ENCODE data around the gene VSTM2B. TPM values are rescaled to one million over a fixed set of nuclear protein-coding genes. Genes with fewer than 3 reads are reported as not detected.

Gene VSTM2B
- total RNA-seq, 1 experiment from 2014 or later = not detected

DNA sequence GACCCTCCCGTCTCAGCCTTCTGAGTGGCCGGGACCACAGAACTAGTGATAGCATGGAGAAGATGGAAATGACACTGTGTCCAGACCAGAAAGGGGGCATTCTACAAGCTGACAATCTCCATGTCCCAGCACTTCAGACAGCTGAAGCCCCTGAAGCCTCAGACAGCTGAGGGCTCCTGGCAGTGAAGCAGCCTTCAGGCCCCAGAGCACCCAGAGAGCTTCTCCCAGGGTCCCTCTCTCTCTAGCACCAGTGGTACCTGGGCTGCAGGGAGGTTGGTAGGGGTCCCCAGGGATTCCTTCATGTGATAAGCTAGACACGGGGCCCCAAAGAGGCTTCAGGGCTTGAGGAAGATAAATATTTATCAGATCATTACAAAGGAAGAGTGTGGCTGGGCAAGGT, 72.7 kb downstream of the VSTM2B start:
- Histone ChIP-seq H3K27me3 (peaks cover 24% of the 10 kb centered on the region), H3K4me3 (no peak overlapping the region), H3K4me1 (peaks cover 10% of the 10 kb centered on the region), H3K36me3 (no peaks in the 10 kb centered on the region), H3K27ac (no peak overlapping the region), H3K9me3 (replicated peaks) (no peaks in the 10 kb centered on the region)
- DNase-seq = no peak

DNA sequence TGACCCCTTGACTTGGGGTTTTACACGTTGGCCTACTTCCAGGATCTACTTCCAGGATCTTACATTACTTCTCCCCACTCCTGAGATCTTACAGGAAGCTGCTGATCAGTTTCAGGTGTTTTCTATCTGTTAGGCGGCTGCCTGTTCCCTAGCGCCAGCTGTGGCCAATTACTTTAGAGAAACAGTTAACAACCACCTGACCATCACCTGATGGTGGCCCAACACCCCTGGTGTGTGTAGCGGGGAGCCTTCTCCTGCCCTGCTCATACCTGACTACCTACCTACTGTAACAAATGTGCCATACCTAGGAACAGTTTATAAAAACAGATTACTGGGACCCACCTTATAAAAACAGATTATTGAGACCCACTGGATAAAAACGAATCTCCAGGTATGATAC, 77.5 kb downstream of the VSTM2B start:
- no peak overlapping the region for H3K4me3 ChIP-seq
- no peaks in the 10 kb centered on the region for H3K4me1 ChIP-seq
- no peaks in the 10 kb centered on the region for H3K9me3 ChIP-seq (replicated peaks)
- no peaks in the 10 kb centered on the region for H3K36me3 ChIP-seq
- H3K27ac ChIP-seq = no peak overlapping the region
- DNase-seq = no peak
- peaks cover 14% of the 10 kb centered on the region for H3K27me3 ChIP-seq

DNA sequence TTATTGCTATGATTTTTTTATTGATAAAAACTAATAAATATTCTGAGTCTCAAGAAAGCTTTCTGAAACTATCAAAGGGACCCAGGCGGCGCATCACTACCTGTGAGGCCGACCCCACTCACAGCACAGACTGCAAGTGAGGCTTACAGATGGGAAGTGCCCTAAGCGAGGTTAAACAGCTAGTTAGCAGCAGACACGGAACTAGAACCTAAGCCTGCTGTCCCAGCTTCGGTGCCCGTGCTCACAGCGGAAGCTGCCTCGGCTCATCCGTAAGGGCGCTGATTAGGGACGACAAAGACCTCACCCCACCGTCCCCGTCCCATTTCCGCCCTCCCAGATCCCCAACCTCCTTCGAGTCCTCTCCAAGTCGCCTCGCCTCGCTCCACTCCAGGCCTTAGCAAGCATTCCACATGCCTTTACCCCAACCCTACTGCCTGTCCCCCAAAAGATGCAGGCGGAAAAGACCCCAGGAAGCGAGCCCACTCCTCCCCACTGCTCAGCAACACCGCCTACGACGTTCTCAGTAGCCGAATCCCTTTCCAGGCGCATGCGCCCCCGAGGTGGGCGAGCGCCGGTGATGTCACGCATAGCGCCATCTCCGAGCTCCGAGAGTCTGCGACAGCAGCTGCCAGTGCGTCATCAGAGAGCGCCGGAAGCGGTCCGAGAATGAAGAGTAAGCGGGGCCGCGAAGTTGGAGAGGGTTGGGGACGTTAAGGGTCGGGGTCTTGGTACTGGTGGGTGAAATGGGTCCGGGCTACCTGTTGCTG, 80.0 kb downstream of the VSTM2B start, which contains the start of gene POP4:
Gene POP4 (plus strand): TSS at position 631 of the 767 bp plus-strand sequence. CDS start 36 bp downstream, at position 667.
- Histone ChIP-seq H3K27me3 (no peaks in the 10 kb centered on the region), H3K4me1 (no peaks in the 10 kb centered on the region), H3K36me3 (no peaks in the 10 kb centered on the region), H3K4me3 (peak within 1 kb of the TSS; percentile 84), H3K9me3 (replicated peaks) (no peaks in the 10 kb centered on the region), H3K27ac (peak within 1 kb of the TSS; percentile 84)
- peak; percentile 97 for DNase-seq

DNA sequence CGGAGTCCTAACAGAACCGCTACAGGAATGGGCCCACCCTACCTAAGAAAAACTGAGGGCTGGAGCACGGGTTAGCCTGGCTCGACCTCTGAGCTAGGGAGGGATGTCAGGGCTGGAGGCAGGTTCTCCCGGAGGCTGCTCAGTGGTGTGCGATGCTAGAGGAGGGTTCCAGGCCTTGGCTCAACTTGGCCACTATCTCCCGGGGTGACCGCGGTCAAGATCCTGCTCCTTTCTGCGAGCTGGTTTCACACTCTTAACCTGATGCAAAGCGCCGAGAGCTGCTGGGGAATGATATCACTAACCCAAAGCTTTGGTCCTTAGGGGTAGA, 80.6 kb downstream of the VSTM2B start:
- no peaks in the 10 kb centered on the region for H3K9me3 ChIP-seq (replicated peaks)
- DNase-seq = no peak

DNA sequence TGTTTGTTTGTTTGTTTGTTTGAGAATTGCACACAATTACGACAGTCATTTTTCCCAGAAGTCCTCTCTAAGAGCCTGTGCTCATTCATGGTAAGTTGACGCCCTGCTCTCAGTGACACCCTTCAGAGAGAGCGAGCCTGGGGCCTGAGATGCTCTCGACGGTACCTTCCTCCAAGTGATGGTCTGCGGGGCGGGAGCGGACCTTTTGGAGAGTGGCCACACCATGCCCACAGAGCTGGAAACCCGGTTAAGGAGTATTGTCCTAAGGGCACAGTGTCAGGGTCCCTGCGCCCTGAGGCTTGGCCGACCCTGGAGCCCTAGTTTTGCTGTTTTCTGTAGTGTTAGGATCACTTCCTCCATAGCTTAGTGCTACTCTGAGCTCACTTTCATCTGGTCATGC, 83.8 kb downstream of the VSTM2B start:
- DNase-seq = no peak
- no peaks in the 10 kb centered on the region for H3K27me3 ChIP-seq
- no peak overlapping the region for H3K4me3 ChIP-seq
- H3K4me1 ChIP-seq = no peaks in the 10 kb centered on the region
- no peaks in the 10 kb centered on the region for H3K9me3 ChIP-seq (replicated peaks)
- H3K27ac ChIP-seq = no peak overlapping the region
- peaks cover 12% of the 10 kb centered on the region; the same call in 1 of the 2 replicates for H3K36me3 ChIP-seq

More for the DNA sequence above, 80.6 kb downstream of the VSTM2B start:
- Histone ChIP-seq H3K27me3 (no peaks in the 10 kb centered on the region), H3K4me3 (peak overlapping the region; percentile 84), H3K36me3 (0 out of 2 replicates have a peak, but pooled peaks cover 2% of the 10 kb centered on the region), H3K27ac (peak overlapping the region; percentile 84), H3K4me1 (no peaks in the 10 kb centered on the region)

DNA sequence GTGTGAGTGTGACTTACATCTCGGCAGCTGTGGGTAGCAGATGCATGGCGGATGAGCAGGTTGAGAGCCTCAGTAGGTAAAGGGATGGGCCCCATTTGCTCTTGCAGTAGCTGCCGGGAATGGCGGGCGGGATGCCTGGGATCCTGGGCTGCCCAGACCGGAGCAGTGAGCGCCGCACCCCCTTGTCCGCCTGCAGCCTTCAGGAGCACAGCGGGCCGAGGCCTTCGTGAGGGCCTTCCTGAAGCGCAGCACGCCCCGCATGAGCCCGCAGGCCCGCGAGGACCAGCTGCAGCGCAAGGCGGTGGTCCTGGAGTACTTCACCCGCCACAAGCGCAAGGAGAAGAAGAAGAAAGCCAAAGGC, 84.4 kb downstream of the VSTM2B start:
- no peaks in the 10 kb centered on the region for H3K9me3 ChIP-seq (replicated peaks)
- no peak overlapping the region for H3K4me3 ChIP-seq
- H3K27ac ChIP-seq = no peak overlapping the region
- no peak for DNase-seq
- peaks cover 12% of the 10 kb centered on the region; the same call in 1 of the 2 replicates for H3K36me3 ChIP-seq
- no peaks in the 10 kb centered on the region for H3K4me1 ChIP-seq
- no peaks in the 10 kb centered on the region for H3K27me3 ChIP-seq

DNA sequence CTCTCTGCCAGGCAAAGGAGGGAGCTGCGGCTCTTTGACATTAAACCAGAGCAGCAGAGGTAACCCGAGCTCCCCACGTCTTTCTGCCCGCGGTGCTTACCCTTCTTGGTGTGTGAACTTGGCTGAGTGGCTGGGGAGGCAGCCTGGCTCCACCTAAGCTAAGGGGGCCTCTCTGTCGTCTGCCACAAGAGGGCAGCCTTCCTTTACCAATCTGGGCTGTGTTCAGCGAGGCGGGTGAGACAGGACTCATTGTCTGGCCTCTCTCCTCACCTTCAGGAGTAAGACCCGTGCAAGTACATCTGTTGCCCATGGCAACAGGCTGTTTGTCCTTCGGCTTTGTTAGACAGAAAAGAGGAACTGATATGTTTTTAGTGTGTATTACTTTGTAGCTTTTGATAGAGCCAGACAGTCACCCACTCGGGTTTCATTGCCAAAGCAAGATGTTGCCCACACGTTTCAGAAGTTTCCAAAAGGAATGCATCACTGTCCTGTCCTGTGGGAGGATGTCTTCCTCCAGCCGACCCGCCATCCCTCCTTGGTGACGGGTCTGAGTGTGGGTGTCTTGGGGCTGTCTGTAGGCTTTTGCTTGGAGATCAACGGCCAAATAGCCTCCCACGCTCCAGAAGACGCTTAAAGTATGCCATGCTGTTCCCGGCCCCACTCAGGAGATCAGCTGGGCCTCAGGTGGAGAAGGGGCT, 84.9 kb downstream of the VSTM2B start:
- Histone ChIP-seq H3K36me3 (peaks cover 16% of the 10 kb centered on the region; the same call in 1 of the 2 replicates), H3K27me3 (no peaks in the 10 kb centered on the region), H3K27ac (no peak overlapping the region), H3K9me3 (replicated peaks) (no peaks in the 10 kb centered on the region), H3K4me1 (no peaks in the 10 kb centered on the region), H3K4me3 (no peak overlapping the region)
- peak; percentile 76 to 88 for DNase-seq

DNA sequence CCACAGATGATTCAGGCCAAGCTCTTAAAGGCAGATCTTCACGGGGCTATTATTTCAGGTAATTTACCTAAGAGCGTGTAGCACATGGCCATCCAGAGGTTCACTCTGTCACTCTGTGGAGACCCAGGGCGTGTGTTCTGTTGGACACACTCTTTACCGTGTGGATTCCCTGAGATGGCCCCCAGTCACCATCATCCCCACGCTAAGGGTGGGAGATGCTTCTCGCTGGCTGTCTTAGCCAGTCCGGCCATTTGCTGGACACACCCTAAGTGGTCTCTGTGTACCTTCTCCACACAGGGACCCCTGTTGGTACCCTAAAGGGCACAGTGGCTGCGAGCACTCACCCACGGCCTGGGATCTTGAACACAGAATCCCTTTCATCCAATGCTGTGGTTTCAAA, 86.3 kb downstream of the VSTM2B start:
- H3K4me3 ChIP-seq = no peak overlapping the region
- no peak overlapping the region for H3K27ac ChIP-seq
- H3K36me3 ChIP-seq = peaks cover 16% of the 10 kb centered on the region; the same call in 1 of the 2 replicates
- no peak for DNase-seq
- H3K9me3 ChIP-seq (replicated peaks) = no peaks in the 10 kb centered on the region
- H3K27me3 ChIP-seq = no peaks in the 10 kb centered on the region
- H3K4me1 ChIP-seq = no peaks in the 10 kb centered on the region

DNA sequence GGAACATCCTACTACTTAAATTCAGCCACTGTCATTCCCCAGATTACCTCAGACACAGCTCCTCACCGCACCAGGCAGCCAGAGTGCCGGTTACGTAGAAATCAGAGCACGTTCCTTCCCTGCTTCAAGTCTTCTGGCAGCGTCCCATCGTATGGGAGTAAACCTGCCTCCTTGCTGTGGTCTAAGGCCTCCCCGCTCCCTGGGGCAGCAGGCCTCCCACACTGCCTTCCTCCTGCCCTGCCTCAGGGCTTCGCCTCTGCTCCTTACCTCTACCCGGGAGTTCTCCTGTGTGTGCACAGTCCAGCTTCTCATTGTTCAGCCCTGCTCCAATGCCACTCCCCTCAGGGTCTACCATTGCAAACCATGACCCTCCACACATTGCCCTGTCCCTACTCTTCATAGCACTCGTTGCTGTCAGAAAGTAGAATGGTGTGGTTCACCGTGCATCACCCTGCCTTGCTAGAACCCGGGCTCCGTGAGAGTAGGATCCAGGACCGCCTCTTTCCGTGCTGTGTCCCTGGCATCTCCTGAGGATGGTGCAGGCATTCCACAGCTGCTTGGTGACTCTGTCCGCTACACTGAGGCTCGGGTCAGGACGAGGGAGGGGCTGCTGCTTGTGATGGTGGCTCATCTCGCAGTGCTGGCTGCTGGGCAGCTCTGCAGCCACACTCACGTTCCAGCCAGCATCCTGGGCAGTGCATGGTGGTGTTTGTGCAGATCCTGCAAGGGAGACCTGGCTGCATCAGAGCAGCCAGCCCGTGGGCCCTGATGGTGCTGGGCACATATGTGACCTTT, 87.2 kb downstream of the VSTM2B start:
- DNase-seq = no peak
- Histone ChIP-seq H3K27ac (no peak overlapping the region), H3K4me1 (no peaks in the 10 kb centered on the region), H3K4me3 (no peak overlapping the region), H3K9me3 (replicated peaks) (no peaks in the 10 kb centered on the region), H3K36me3 (peaks cover 16% of the 10 kb centered on the region; the same call in 1 of the 2 replicates), H3K27me3 (no peaks in the 10 kb centered on the region)

DNA sequence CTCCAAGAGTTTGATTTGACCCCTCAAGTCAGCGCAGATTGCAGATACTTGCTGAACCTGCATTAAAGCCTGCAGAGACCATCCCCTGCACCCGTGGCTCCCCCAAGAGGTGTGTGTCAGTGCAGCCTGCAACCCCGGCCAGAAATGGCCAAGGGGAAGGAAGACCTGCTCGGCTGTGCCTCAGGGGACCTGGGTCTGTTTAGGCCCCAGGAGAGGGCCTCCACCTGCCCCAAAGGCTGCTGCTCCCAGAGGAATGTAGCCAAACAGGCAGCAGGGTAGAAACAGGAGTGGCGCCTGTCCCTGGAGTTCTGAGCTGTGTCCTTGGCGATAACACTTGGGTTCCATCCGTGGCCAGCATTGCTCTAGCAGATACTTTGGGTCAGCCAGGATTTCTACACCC, 88.3 kb downstream of the VSTM2B start:
- no peaks in the 10 kb centered on the region for H3K9me3 ChIP-seq (replicated peaks)
- H3K36me3 ChIP-seq = peaks cover 16% of the 10 kb centered on the region; the same call in 1 of the 2 replicates
- no peak overlapping the region for H3K4me3 ChIP-seq
- no peak overlapping the region for H3K27ac ChIP-seq
- no peaks in the 10 kb centered on the region for H3K27me3 ChIP-seq
- DNase-seq = no peak
- H3K4me1 ChIP-seq = no peaks in the 10 kb centered on the region

Other genes starting within 250 kb of the VSTM2B start
- gene POP4, start 80.3 kb downstream of the VSTM2B start, total RNA-seq (2014; rRNA removed; shearing (Covaris generic)) = 81.1 and 81.9 TPM in 2 replicates
- 1.7 and 2.0 TPM in 2 replicates for gene PLEKHF1, start 139.5 kb downstream of the VSTM2B start, total RNA-seq (2014; rRNA removed; shearing (Covaris generic))
- gene C19orf12, start 189.3 kb downstream of the VSTM2B start, total RNA-seq (2014; rRNA removed; shearing (Covaris generic)) = 26.4 and 28.4 TPM in 2 replicates